GM15510 (cell line): ENCODE measurements around the gene CRYBG3.

Experiments
- POLR2A ChIP-seq: IDR thresholded peaks from 3 replicates; pipeline ENCODE4 v1.6.1; 2011; ENCODE audit warnings: borderline replicate concordance; ENCODE audit not compliant: insufficient read length; ENCODE audit errors: extremely low read depth

CRYBG3 gene

GRCh38 chr3:97910931-97911351, 89.1 kb downstream of the CRYBG3 start:
- no peak for TF ChIP-seq POLR2A

DNA sequence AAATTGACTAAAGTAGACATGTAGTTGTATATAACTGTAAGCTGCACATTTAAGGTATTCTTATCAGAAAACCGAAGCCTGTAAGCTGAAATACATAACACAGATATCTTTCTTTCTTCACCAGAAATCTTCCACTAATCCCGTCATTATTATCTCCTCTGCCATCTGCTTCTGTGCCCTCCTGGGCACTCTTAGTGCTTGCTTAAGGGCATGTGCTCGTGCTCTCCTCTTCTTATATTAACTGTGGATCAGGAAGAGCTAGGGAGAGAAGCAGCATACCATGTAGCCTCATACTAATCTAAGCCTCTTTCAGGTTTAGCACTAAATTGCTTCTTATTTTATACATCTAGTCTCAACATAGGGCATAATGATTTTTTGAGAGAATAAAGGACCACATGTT, 89.6 kb downstream of the CRYBG3 start:
- no peak for TF ChIP-seq POLR2A

- no peak for TF ChIP-seq POLR2A
These were observed 92.6 kb downstream of the CRYBG3 start for GRCh38 chr3:97914388-97914787.

DNA sequence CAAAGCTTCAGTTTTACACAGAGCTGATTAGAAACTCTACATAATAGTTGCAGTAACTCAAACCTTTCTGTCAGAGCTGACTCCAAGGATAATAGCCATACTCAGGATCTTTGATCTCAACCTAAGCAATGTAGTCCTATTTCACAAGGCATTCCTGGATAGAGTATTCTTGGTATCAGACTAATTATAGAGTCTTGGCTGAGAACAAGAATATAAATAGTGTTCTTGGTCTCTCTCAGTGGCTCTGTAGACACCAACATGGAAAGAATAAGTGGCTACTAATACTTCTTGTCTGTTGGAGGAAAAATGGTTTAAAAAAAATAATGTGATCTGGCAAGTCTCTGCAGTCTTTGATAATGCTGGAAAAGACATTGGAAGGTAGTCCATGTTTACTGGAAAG, 94.8 kb downstream of the CRYBG3 start:
- TF ChIP-seq POLR2A: no peak

GRCh38 chr3:97917813-97918536, 96.2 kb downstream of the CRYBG3 start:
- TF ChIP-seq POLR2A: no peak

- no peak for TF ChIP-seq POLR2A
These were observed 105.9 kb downstream of the CRYBG3 start for GRCh38 chr3:97927704-97928103.

DNA sequence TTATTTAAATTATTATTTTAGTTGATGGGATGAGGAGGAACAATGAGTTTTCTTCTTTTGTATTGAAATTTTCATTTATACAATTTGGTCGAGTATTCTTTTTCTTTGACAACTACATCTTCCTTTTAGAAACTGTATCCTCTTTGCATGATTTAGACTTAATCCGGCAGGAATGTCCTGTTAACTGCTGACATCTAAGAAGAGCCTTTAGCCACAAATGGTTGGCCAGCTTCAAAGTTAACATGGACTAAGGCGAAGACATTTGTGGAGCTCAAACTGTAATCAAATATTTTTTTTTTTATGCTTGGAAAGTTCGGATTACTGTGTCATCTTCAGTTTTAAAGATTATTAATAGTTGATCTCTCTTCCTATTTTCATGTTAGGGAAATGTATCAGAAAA, 107.2 kb downstream of the CRYBG3 start:
- TF ChIP-seq POLR2A: no peak

DNA sequence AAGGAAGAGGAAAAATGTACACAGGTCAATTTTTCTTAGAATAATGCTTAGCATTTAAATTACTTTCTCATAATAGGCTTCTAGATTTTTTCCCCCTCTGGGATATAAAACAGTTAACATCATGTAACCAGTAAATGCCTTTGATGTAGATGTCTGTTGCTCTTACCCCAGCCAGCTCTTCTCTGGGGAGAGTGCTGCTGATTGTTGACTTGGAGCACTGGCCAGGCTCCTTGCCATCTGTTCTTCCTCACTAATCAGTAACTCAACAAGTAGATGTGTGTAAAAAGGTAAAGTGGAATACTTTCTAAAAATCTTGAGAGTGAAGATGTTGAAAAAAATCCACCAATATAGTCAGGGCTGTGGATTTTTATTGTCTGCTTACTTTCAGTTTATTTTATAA, 108.2 kb downstream of the CRYBG3 start:
- TF ChIP-seq POLR2A: no peak

GRCh38 chr3:97931218-97931617, 109.4 kb downstream of the CRYBG3 start:
- no peak for TF ChIP-seq POLR2A

DNA sequence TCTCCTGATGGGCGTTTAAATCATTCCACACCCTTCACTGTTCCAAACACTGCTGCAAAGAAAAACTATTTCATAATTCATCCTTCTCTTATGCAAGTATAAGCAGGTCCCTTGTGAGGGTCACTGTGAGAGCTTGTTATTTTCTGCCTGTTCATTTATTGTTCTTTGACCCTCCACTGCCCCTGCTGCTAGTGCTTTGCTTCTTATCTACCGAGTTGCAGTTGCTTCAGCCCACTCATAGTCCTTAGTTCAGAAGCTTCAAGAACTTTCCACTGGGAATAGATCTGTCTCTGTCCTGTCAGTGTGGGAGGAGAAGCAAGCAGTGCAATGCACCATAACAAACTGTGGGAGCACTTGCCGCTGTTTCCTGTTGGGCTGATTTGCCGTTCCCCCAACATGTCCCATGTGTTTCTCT, 110.6 kb downstream of the CRYBG3 start:
- TF ChIP-seq POLR2A: no peak

DNA sequence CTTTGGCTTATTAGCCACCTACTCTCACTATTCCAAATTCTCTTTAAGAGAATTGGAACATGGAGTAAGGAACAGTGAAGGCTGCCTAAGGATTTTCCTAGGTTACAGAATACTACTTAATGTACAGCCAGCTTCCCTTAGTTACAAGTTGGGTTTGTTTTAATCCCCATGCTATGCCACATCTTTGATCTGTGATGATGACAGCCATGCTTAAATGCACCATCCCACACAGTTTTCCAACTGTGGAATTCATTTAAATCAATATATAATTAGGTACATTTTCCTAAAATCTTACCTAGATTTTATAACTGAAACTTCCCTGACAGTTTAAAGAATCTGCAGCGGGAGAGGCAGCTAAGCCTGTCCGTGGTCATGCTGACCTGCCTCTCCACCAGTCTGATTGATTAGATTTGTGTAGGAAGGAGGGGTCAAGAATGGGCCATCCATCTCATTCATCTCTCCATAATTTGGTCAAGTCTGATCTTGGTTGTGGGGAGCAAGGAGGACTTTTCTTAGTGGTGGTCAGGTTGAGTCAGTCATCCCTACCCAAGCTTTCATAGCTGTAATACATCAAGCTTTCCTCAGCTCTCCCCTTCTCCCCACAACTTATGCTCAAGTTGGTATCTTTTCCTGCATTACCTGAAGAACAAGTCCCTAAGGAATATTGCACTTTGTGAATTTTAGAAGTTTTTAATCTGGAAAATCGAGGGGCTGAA, 113.3 kb downstream of the CRYBG3 start:
- TF ChIP-seq POLR2A: no peak

DNA sequence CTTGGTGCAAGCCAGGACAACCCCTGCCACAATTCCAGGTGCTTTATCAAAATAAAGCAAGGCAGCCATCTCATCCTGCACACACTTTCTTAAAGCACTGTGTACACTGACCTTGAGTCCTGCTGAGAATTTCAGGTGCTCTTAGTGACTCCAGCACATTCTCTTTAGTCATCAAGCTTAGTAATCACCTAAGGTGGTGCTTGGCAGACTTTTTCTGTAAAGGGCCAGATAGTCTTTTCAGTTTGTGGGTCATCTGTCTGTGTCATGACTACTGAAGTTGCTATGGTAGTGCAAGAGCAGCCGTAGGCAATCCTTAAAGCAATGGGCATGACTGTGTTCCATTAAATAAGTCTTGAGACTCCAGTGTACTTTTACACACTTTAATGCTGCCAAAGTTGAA, 114.0 kb downstream of the CRYBG3 start:
- no peak for TF ChIP-seq POLR2A

DNA sequence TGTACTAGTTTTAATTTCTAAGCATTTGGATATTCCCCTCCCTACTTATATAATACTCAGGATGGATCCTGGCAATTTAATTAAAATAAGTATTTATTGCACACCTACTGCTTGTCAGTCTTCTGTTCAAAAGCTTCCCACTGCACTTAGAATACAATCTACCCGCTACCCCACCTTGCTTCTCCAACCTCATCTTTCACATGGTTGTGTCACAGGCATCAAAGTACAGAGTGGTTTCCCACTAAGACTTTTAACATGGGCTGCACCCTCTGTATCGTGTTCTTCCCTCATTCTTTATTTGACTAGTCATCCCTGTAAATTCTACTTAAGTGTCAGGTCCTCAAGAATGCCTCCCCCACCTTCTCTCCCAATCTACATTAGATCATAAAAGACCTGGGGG, 115.4 kb downstream of the CRYBG3 start:
- no peak for TF ChIP-seq POLR2A

GRCh38 chr3:97938444-97938843, 116.6 kb downstream of the CRYBG3 start:
- TF ChIP-seq POLR2A: no peak

GRCh38 chr3:97939401-97939800, 117.6 kb downstream of the CRYBG3 start:
- TF ChIP-seq POLR2A: no peak

- TF ChIP-seq POLR2A: no peak
These were observed 118.2 kb downstream of the CRYBG3 start for GRCh38 chr3:97940034-97940433.
